ENCODE measurements around the gene PDIA2.
"Not testable (repeated sequence)": the region's sequence is repeated elsewhere in the genome, so short reads cannot be mapped to it uniquely, and the experiment has no call there.

GRCh38 chr16:334164-334832 is 51.3 kb downstream of the PDIA2 start:
- not testable (repeated sequence) for TF ChIP-seq SUZ12 (IDR thresholded peaks at IDR 0.05; ENCODE audit: extremely low read depth, insufficient read depth, insufficient read length); ZNF274 (IDR thresholded peaks at IDR 0.05; ENCODE audit: low read depth, low read length)

All from NT2/D1 (cell line).